G401.6 (cell line): ENCODE data around the gene LANCL3.
"Not testable (repeated sequence)": the region's sequence is repeated elsewhere in the genome, so short reads cannot be mapped to it uniquely, and the experiment has no call there.

Experiments used
- FAIRE-seq: peaks from 2 replicates; lab custom pipeline; 2012; peaks lifted over from hg19 to GRCh38; lab: Jason Lieb, UNC

The LANCL3 gene

DNA sequence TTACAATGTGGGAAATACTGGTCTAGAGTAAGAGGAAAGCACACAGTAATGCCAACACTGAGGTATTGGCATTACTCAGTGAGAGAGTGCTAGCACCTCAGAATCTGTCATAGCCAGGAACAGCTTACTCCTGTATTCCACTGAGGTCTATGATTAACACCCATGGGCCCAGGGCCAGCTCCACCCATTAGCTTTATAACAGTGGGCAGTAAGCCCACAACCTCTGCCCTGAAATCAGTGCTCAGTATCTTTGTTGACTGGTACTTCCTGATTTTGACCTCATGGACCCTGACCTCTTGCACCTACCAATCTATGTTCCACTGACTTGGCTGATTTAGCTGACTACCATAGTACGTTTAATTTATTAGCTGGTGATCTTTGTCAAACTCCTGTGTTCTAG, 56.1 kb downstream of the LANCL3 start:
- no peak for FAIRE-seq

GRCh38 chrX:37638047-37638446, 66.6 kb downstream of the LANCL3 start:
- FAIRE-seq, result no peak

DNA sequence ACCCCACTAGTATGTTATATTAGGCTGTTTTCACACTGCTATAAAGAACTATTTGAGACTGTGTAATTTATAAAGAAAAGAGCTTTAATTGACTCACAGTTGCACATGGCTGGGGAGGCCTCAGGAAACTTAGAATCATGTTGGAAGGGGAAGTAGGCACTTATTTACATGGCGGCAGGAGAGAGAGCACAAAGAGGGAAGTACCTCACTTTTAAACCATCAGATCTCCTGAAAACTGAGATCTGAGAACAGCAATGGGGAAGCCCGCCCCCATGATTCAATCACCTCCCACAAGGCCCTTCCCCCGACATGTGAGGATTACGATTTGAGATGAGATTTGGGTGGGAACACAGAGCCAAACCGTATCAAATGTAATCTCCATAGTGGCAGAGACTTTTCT, 68.7 kb downstream of the LANCL3 start:
- FAIRE-seq, result no peak

DNA sequence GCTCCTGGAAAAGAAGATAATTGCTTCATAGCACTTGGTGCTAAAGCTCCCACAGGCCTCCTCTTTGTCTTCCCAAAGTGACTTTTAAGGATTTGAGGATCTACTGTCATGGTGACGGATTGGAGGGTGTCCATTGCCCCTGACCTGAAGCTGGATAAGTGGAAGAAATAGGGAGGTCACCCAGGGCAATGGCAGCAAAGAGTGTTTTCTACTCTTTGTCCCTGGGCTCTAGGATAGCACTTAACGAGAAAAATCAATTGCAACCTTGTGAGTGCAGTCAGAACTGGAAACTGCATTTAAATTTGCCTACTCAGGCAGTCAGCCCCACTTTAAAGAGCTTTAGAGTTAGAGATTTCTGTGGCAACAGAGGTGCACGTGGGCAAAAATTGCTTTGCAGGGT, 70.4 kb downstream of the LANCL3 start:
- no peak for FAIRE-seq

- no peak for FAIRE-seq
Observed at GRCh38 chrX:37644381-37645305, 73.2 kb downstream of the LANCL3 start.

DNA sequence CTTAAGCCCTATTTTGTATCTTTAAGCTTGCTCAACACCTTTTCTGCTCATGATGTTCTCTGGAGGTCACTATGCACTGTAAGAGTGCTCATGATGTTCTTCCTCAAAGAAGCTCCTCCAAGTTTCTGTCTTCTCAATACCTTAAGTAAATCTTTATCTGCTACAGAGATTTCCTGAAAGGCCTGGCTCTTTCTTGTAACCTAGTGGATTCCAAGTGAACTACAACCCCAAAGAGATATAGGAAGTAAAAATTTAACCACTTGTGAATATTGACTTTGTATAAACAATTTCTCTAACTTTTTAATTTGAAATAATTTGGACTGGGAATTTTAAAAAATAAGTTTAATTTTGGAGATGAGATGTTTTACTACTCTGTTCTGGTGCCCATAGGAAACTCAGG, 74.8 kb downstream of the LANCL3 start:
- FAIRE-seq, result no peak

DNA sequence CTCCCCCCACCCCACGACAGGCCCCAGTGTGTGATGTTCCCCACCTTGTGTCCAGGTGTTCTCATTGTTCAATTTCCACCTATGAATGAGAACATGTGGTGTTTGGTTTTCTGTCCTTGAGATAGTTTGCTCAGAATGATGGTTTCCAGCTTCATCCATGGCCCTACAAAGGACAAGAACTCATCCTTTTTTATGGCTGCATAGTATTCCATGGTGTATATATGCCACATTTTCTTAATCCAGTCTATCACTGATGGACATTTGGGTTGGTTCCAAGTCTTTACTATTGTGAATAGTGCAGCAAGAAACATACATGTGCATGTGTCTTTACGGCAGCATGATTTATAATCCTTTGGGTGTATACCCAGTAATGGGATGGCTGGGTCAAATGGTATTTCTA, 79.4 kb downstream of the LANCL3 start:
- FAIRE-seq, result not testable (repeated sequence)

GRCh38 chrX:37651921-37652452, 80.5 kb downstream of the LANCL3 start:
- no peak for FAIRE-seq

GRCh38 chrX:37652589-37653231, 81.2 kb downstream of the LANCL3 start:
- FAIRE-seq, result no peak

DNA sequence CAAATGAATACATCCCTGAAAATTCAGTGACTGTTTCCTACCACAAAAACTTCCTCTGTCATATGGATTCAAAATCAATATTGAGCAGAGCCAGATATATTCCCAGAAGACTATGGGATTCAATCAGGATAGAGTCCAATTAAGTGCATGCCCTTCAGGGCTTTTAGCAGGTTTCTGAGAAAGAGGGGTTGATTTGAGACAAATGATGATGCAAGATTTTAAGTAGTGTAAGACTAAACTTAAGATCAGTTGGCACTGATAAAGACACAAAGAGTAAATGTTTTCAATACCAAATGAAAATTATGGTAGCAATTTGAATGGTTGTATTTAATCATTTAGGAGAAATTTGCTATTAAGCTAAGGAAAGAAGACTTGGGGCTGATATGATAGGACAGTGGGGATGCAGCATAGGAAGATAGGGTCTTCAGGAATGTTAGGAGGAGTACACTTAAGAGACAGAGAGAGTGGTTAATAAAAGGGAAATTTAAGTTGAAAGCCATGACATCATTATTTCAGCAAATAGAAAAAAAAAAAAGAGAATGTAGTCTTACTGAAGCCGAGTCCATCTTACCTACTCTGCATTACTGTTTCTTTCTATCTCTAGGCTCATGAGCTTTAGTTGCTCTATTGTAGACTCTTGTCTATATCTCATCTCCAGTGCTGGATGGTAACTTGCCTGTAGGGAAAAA, 82.1 kb downstream of the LANCL3 start:
- FAIRE-seq, result no peak

GRCh38 chrX:37658343-37659030, 87.0 kb downstream of the LANCL3 start:
- no peak for FAIRE-seq

DNA sequence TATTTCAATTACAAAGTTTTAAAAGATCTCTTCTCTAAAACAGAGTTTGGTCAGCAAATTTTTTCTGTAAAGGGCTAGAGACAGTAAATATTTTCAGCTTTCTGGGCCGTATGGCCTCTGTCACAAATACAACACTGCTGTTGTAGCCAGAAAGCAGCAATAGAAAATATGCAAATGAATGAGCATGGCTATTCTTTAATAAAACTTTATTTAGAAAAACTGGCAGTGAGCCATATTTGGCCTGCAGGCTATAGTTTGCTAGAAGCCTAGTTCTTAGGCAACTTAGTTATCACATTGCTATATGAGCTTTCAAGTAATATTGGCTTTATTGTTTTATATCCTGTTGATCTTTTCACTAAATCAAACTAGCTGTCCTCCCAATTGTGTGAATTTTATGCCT, 87.6 kb downstream of the LANCL3 start:
- FAIRE-seq, result no peak

DNA sequence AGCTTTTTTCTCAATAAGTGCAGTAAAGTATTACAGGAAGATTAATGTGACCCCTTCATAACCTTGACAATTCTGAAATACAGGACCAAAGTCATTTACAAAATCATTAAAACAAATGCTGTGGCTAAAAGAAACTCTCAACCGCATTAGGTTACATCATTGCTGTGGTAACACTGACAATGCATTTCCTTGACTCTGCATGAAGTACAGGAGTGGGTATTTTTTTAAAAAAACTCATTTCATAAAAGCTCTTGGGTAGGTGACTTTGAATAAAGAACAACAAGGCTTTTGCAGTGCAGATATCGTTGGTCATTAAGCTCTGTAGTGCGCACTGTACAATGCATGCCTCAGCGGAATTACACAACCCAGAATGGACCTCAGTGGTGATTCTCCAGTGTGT, 90.7 kb downstream of the LANCL3 start:
- FAIRE-seq, result no peak

DNA sequence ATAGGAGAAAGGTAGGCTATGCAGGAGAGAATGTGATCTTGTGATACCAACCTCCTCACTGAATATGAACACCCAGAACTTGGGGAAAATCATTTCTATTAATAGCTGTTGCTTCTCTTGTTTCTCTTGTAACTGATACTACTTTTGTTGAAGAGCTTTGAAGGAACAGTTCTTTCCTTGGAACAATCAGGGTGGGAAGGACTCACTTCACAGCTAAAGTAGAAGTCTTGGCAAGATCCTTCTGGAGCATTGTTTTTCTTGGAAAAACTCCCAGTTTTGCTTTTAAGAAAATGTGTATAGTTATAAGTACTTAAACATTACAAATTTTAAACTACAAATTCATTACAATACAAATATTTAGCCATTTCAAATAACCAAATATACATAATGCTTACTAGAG, 95.1 kb downstream of the LANCL3 start:
- no peak for FAIRE-seq

- no peak for FAIRE-seq
Observed at GRCh38 chrX:37667141-37667540, 95.7 kb downstream of the LANCL3 start.

GRCh38 chrX:37672563-37672962, 101.1 kb downstream of the LANCL3 start:
- no peak for FAIRE-seq

- no peak for FAIRE-seq
Observed at GRCh38 chrX:37676811-37677210, 105.3 kb downstream of the LANCL3 start.

GRCh38 chrX:37677243-37677642, 105.8 kb downstream of the LANCL3 start:
- no peak for FAIRE-seq

DNA sequence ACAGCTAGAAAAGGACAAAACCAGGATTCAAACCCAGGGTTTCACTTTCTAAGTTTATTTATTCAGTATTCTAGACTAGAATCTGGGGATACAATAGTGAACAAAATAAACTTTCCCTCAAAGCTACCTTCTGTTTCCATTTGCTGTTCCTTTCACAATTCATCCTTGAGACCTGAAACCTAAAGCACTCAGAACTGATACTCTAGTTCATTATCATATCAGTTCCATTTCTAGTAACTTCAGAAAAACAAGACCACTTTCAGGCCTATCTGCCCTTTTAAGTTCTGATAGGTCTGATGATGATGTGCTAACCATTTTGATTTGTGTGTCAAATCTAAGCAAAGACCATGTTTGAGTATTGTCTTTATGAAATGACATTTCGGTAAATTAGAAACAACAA, 106.3 kb downstream of the LANCL3 start:
- no peak for FAIRE-seq

DNA sequence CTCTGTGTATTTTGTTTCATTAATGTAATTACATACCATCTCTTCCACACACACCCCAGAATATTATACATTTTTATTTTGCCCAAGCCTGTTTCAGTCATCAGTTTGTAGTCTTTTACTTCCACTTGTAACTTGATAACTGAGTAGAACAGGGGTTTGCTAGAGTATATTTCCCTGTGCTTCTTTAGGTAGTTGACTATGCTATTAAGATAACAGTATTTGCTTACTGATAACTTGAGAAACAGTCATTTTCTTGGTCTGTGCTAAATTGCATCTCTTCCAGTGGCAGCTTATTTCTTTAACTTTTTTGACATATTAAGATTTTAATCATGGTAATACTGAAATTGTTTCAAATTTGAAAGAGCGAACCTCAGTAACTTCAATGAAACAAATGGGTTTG, 107.1 kb downstream of the LANCL3 start:
- no peak for FAIRE-seq

- FAIRE-seq, result no peak
Observed at GRCh38 chrX:37679230-37679629, 107.8 kb downstream of the LANCL3 start.

GRCh38 chrX:37679888-37680287, 108.4 kb downstream of the LANCL3 start:
- no peak for FAIRE-seq
